Gastrocnemius medialis (tissue), 4 donors: ENCODE measurements around the gene ZNF69.

Experiments used
- POLR2A ChIP-seq, 2 donors: fragments of 450-650 bp; IDR thresholded peaks; one replicate each; pipeline ENCODE4 v1.6.1; 2017; ENCODE audit warnings: antibody characterized with exemption in 2 of 2, mild to moderate bottlenecking in 2 of 2, moderate library complexity in 2 of 2
- TF ChIP-seq, protein P1 (sequence below), 5 experiments: fragments of 450-650 bp in 3 of 5; fragments of 200-600 bp in 2 of 5; sonication (generic) in 2 of 5; IDR thresholded peaks in 4 of 5; conservative IDR thresholded peaks in 1 of 5; 1 replicate in 4 of 5; 2 replicates in 1 of 5; pipeline ENCODE4 v1.5.1; 2016 to 2019; ENCODE audit warnings: antibody characterized with exemption in 5 of 5, mild to moderate bottlenecking in 3 of 5, moderate library complexity in 3 of 5

GRCh38 chr19:11843722-11844121, 43.9 kb upstream of the ZNF69 start:
- TF ChIP-seq, protein P1, sequence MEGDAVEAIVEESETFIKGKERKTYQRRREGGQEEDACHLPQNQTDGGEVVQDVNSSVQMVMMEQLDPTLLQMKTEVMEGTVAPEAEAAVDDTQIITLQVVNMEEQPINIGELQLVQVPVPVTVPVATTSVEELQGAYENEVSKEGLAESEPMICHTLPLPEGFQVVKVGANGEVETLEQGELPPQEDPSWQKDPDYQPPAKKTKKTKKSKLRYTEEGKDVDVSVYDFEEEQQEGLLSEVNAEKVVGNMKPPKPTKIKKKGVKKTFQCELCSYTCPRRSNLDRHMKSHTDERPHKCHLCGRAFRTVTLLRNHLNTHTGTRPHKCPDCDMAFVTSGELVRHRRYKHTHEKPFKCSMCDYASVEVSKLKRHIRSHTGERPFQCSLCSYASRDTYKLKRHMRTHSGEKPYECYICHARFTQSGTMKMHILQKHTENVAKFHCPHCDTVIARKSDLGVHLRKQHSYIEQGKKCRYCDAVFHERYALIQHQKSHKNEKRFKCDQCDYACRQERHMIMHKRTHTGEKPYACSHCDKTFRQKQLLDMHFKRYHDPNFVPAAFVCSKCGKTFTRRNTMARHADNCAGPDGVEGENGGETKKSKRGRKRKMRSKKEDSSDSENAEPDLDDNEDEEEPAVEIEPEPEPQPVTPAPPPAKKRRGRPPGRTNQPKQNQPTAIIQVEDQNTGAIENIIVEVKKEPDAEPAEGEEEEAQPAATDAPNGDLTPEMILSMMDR (IDR thresholded peaks at IDR 0.05 in 4 of 5, conservative IDR thresholded peaks at IDR 0.05 in 1 of 5) = no peak
- TF ChIP-seq POLR2A (IDR thresholded peaks at IDR 0.05) = no peak
